Caco-2 (cell line): ENCODE results near the gene PIM3. TPM values are rescaled to one million over a fixed set of nuclear protein-coding genes. Genes with fewer than 3 reads are reported as not detected.

Source experiments
- BruUV-seq: library from RNA; stranded (reverse); fragments of 400-500 nt; replicated peaks from 2 replicates; lab custom pipeline; 2021; lab: Mats Ljungman, UMichigan
- CTCF ChIA-PET: fragments of 300-600 bp; sonication (Branson Sonifier 250); formaldehyde crosslinking; loops from one replicate; lab custom pipeline; 2022; ENCODE audit warnings: antibody characterized with exemption; lab: Charles Lee
- POLR2A ChIA-PET: fragments of 300-600 bp; sonication (Branson Sonifier 250); formaldehyde crosslinking; loops from one replicate; lab custom pipeline; 2022; ENCODE audit warnings: antibody characterized with exemption; lab: Charles Lee
- DNase-seq, 2 experiments: peaks; one replicate each; pipeline versions ENCODE4 v3.0.0 to v3.0.0-alpha.2; 2020 to 2022
- H3K27me3 ChIP-seq: replicated peaks from 2 replicates; pipeline ENCODE4 v1.6.0; 2011; ENCODE audit warnings: low read length; ENCODE audit not compliant: control insufficient read depth, insufficient read depth
- H3K36me3 ChIP-seq: 2 replicates; pipeline ENCODE4 v1.5.1; 2011; ENCODE audit warnings: low read length; ENCODE audit not compliant: control insufficient read depth, insufficient read depth
- H3K4me1 ChIP-seq: fragments of 250-450 bp; sonication (Bioruptor Pico); 2 replicates; pipeline ENCODE4 v1.5.1; 2020; ENCODE audit warnings: mild to moderate bottlenecking
- H3K4me3 ChIP-seq: 2 replicates; pipeline ENCODE4 v1.5.1; 2011; ENCODE audit warnings: low read depth, mild to moderate bottlenecking, control low read depth, low read length
- H3K9me3 ChIP-seq: fragments of 250-450 bp; sonication (Bioruptor Pico); 2 replicates; pipeline ENCODE4 v1.5.1; 2020; ENCODE audit warnings: mild to moderate bottlenecking, moderate library complexity
- H3K27ac Mint-ChIP-seq: one replicate; pipeline ENCODE4 v1.8.0; 2022; ENCODE audit warnings: mixed read lengths; ENCODE audit not compliant: unreplicated experiment
- H3K27me3 Mint-ChIP-seq: one replicate; pipeline ENCODE4 v1.8.0; 2022; ENCODE audit warnings: mixed read lengths; ENCODE audit not compliant: insufficient read depth, unreplicated experiment
- H3K36me3 Mint-ChIP-seq: one replicate; pipeline ENCODE4 v1.8.0; 2022; ENCODE audit warnings: mild to moderate bottlenecking, mixed read lengths; ENCODE audit not compliant: insufficient read depth, unreplicated experiment
- H3K4me1 Mint-ChIP-seq: one replicate; pipeline ENCODE4 v1.8.0; 2022; ENCODE audit warnings: low read depth, mixed read lengths; ENCODE audit not compliant: unreplicated experiment
- H3K4me3 Mint-ChIP-seq: one replicate; pipeline ENCODE4 v1.8.0; 2022; ENCODE audit warnings: mild to moderate bottlenecking, moderate library complexity, mixed read lengths; ENCODE audit not compliant: unreplicated experiment
- H3K9me3 Mint-ChIP-seq: one replicate; pipeline ENCODE4 v1.8.0; 2022; ENCODE audit warnings: mixed read lengths; ENCODE audit not compliant: unreplicated experiment
- CTCF ChIP-seq, 2 experiments: fragments of 200-600 bp in 1 of 2; IDR thresholded peaks; 1 replicate in 1 of 2; 2 replicates in 1 of 2; pipeline versions ENCODE4 v1.5.1 to v1.8.0; 2011 to 2022; ENCODE audit warnings: antibody characterized with exemption in 1 of 2, control low read depth in 1 of 2, inconsistent platforms in 1 of 2, low read depth in 1 of 2, low read length in 1 of 2, mild to moderate bottlenecking in 1 of 2, moderate library complexity in 1 of 2; ENCODE audit not compliant: insufficient read depth in 1 of 2, severe bottlenecking in 1 of 2, unreplicated experiment in 1 of 2
- intact Hi-C: fragments of 100-400 bp; cut with micrococcal nuclease; formaldehyde crosslinking; loops from one replicate; pipeline ENCODE4 v1.10.0; 2022; ENCODE audit not compliant: unreplicated experiment
- total RNA-seq: library from RNA; stranded (reverse); gene quantifications from 2 replicates; pipeline ENCODE4 v1.2.3, GENCODE V29; 2022

The PIM3 gene
- total RNA-seq, 1 experiment from 2014 or later, result 39.6 TPM

GRCh38 chr22:49934160-49934890 lies 26.2 kb upstream of the PIM3 start:
- POLR2A ChIA-PET, result no interaction called here
- Histone ChIP-seq H3K36me3 (no peaks in the 10 kb centered on the region), H3K4me1 (peaks cover 6% of the 10 kb centered on the region), H3K4me3 (no peak overlapping the region), H3K27me3 (no peaks in the 10 kb centered on the region), H3K9me3 (no peaks in the 10 kb centered on the region)
- CTCF ChIA-PET, result interaction anchor here (0.6 kb wide), 1 partner anchor 18 kb away, joined by 3 read pairs; no protein-coding TSS in a partner anchor
- no TSS peak for BruUV-seq
- Mint-ChIP-seq H3K9me3 (no peaks in the 10 kb centered on the region), H3K27me3 (no peaks in the 10 kb centered on the region), H3K36me3 (peaks cover 6% of the 10 kb centered on the region), H3K4me1 (no peaks in the 10 kb centered on the region), H3K27ac (no peak overlapping the region), H3K4me3 (no peak overlapping the region)
- no peak for DNase-seq
- no peak for TF ChIP-seq CTCF (IDR thresholded peaks at IDR 0.05; ENCODE audit: insufficient read depth in 1 of 2, low read depth in 1 of 2, low read length in 1 of 2, severe bottlenecking in 1 of 2, unreplicated experiment in 1 of 2)
- intact Hi-C loops, result no loop called here

GRCh38 chr22:49934891-49935557 lies 25.5 kb upstream of the PIM3 start:
- H3K36me3 Mint-ChIP-seq, result peaks cover 6% of the 10 kb centered on the region
- H3K27ac Mint-ChIP-seq, result no peak overlapping the region
- H3K27me3 ChIP-seq, result no peaks in the 10 kb centered on the region
- H3K4me1 ChIP-seq, result peaks cover 6% of the 10 kb centered on the region
- intact Hi-C loops, result no loop called here
- TF ChIP-seq CTCF (IDR thresholded peaks at IDR 0.05; ENCODE audit: insufficient read depth in 1 of 2, low read depth in 1 of 2, low read length in 1 of 2, severe bottlenecking in 1 of 2, unreplicated experiment in 1 of 2), result no peak
- H3K4me3 ChIP-seq, result no peak overlapping the region
- DNase-seq, result no peak
- ChIA-PET POLR2A (no interaction called here), CTCF (no interaction called here)
- H3K9me3 ChIP-seq, result no peaks in the 10 kb centered on the region
- H3K27me3 Mint-ChIP-seq, result no peaks in the 10 kb centered on the region
- H3K36me3 ChIP-seq, result no peaks in the 10 kb centered on the region
- H3K9me3 Mint-ChIP-seq, result no peaks in the 10 kb centered on the region
- no TSS peak for BruUV-seq
- no peaks in the 10 kb centered on the region for H3K4me1 Mint-ChIP-seq
- H3K4me3 Mint-ChIP-seq, result no peak overlapping the region

- no peaks in the 10 kb centered on the region for H3K9me3 ChIP-seq
- H3K4me1 ChIP-seq, result peaks cover 6% of the 10 kb centered on the region
- H3K27me3 Mint-ChIP-seq, result no peaks in the 10 kb centered on the region
- no peaks in the 10 kb centered on the region for H3K4me1 Mint-ChIP-seq
- BruUV-seq, result no TSS peak
- peaks cover 6% of the 10 kb centered on the region for H3K36me3 Mint-ChIP-seq
- no peaks in the 10 kb centered on the region for H3K36me3 ChIP-seq
- H3K4me3 ChIP-seq, result no peak overlapping the region
- H3K9me3 Mint-ChIP-seq, result no peaks in the 10 kb centered on the region
- ChIA-PET POLR2A (no interaction called here), CTCF (interaction anchor here (0.5 to 1.3 kb wide), 3 partner anchors 75 to 95 kb away, joined by 3 to 4 read pairs (median 3); no protein-coding TSS in a partner anchor)
- DNase-seq, result no peak
- H3K27me3 ChIP-seq, result no peaks in the 10 kb centered on the region
- intact Hi-C loops, result no loop called here
- no peak overlapping the region for H3K27ac Mint-ChIP-seq
- no peak for TF ChIP-seq CTCF (IDR thresholded peaks at IDR 0.05; ENCODE audit: insufficient read depth in 1 of 2, low read depth in 1 of 2, low read length in 1 of 2, severe bottlenecking in 1 of 2, unreplicated experiment in 1 of 2)
- H3K4me3 Mint-ChIP-seq, result no peak overlapping the region
Measured at GRCh38 chr22:49935561-49935960, 25.0 kb upstream of the PIM3 start.
